ENCODE data around the gene KRT222. TPM values are rescaled to one million over a fixed set of nuclear protein-coding genes. Genes with fewer than 3 reads are reported as not detected.

The KRT222 gene
- total RNA-seq, 1 donor from 2014 or later = not detected

DNA sequence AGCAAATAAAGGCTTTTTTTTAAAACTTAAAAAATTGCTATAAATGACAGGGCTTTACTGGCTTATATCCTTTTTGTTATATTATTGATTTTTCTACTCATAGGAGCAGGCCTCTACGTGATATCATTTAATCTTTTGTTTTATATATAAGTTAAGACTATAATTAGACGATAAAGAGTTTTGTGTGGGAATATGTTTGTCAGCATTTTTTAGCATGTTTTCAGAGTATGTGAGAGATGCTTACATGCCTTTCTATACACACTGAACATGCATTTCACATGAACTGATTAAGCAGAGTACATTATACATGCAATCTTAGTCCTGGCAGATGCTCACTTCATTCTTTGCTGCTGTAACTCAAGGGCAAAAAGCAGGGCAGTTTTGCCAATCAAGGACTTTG is 7.7 kb upstream of the KRT222 start:
- Histone ChIP-seq H3K36me3 (ENCODE audit: control insufficient read depth, insufficient read depth, low read length) (no peaks in the 10 kb centered on the region), H3K27me3 (ENCODE audit: control insufficient read depth, insufficient read depth, low read length) (no peaks in the 10 kb centered on the region), H3K4me3 (ENCODE audit: low read depth, low read length) (no peak overlapping the region)
- DNase-seq (ENCODE audit: low read depth) = no peak
- TF ChIP-seq, protein P1, sequence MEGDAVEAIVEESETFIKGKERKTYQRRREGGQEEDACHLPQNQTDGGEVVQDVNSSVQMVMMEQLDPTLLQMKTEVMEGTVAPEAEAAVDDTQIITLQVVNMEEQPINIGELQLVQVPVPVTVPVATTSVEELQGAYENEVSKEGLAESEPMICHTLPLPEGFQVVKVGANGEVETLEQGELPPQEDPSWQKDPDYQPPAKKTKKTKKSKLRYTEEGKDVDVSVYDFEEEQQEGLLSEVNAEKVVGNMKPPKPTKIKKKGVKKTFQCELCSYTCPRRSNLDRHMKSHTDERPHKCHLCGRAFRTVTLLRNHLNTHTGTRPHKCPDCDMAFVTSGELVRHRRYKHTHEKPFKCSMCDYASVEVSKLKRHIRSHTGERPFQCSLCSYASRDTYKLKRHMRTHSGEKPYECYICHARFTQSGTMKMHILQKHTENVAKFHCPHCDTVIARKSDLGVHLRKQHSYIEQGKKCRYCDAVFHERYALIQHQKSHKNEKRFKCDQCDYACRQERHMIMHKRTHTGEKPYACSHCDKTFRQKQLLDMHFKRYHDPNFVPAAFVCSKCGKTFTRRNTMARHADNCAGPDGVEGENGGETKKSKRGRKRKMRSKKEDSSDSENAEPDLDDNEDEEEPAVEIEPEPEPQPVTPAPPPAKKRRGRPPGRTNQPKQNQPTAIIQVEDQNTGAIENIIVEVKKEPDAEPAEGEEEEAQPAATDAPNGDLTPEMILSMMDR (IDR thresholded peaks at IDR 0.05; ENCODE audit: insufficient read depth, low read length, poor library complexity, severe bottlenecking) = no peak

DNA sequence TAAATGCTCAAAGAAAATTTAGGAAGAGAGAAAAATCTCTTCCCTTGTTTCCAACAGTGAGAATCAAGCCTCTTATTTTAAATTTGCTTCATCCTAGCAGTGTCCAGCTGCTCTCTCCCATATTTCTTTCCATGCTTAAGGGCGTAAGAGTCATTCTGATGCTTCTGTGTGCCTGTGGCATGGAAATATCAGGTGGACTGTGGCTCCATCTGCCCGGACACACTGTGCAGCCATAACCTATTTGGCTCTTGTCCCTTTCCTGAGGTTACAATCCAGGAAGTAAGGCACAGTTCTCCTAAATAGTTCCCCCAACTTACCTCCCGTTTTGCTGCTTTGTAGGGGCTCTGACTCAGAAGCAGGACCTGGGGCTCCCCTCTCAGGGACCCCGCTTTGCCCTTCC is 6.3 kb upstream of the KRT222 start:
- Histone ChIP-seq H3K27me3 (ENCODE audit: control insufficient read depth, insufficient read depth, low read length) (no peaks in the 10 kb centered on the region), H3K36me3 (ENCODE audit: control insufficient read depth, insufficient read depth, low read length) (no peaks in the 10 kb centered on the region), H3K4me3 (ENCODE audit: low read depth, low read length) (no peak overlapping the region)
- TF ChIP-seq, protein P1 (IDR thresholded peaks at IDR 0.05; ENCODE audit: insufficient read depth, low read length, poor library complexity, severe bottlenecking) = no peak
- DNase-seq (ENCODE audit: low read depth) = no peak

DNA sequence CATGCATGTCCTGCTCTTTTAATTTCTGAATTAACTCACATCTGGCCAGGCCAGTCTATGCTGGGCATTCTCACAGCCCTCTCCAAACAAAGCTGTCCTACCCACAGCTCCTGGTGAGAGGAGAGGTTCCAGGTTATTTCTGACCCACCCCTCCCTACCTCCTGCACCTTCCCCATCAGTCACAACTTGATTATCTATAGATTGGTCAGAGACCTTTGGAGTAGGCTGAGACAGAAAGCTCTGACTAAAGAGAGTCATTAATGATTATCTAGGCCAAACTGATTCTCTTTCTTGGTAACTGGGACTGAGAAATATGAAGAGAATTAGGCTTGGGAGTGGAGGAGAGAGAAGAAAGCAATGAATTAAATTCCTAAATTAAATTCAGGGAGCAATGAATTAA is 1.4 kb upstream of the KRT222 start:
- DNase-seq (ENCODE audit: low read depth) = no peak

DNA sequence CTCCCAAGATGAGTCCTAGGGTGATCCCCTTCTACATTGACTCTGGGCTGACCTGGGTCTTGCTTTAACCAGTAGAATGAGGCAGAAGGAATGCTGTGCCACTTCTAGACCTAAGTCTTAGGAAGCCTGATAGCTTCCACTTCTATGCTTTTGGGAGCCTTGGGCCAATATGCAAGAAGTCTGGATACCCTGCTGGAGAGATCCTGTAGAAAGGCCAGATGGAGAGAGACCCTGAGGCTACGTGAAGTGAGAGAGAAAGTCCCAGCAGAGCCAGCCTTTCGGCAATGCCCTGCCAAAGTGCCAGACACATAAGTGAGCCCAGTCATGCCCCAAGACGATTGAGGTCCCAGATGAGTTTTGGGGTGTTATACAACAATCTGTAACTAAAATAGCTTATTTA is 1.7 kb downstream of the KRT222 start:
- Histone ChIP-seq H3K27me3 (ENCODE audit: control insufficient read depth, insufficient read depth, low read length) (no peaks in the 10 kb centered on the region), H3K36me3 (ENCODE audit: control insufficient read depth, insufficient read depth, low read length) (no peaks in the 10 kb centered on the region), H3K4me3 (ENCODE audit: low read depth, low read length) (no peak overlapping the region)
- TF ChIP-seq, protein P1 (IDR thresholded peaks at IDR 0.05; ENCODE audit: insufficient read depth, low read length, poor library complexity, severe bottlenecking) = no peak
- no peak for DNase-seq (ENCODE audit: low read depth)

More for the DNA sequence above, 1.4 kb upstream of the KRT222 start:
- Histone ChIP-seq H3K27me3 (ENCODE audit: control insufficient read depth, insufficient read depth, low read length) (no peaks in the 10 kb centered on the region), H3K4me3 (ENCODE audit: low read depth, low read length) (no peak overlapping the region), H3K36me3 (ENCODE audit: control insufficient read depth, insufficient read depth, low read length) (no peaks in the 10 kb centered on the region)
- TF ChIP-seq, protein P1 (IDR thresholded peaks at IDR 0.05; ENCODE audit: insufficient read depth, low read length, poor library complexity, severe bottlenecking) = no peak

DNA sequence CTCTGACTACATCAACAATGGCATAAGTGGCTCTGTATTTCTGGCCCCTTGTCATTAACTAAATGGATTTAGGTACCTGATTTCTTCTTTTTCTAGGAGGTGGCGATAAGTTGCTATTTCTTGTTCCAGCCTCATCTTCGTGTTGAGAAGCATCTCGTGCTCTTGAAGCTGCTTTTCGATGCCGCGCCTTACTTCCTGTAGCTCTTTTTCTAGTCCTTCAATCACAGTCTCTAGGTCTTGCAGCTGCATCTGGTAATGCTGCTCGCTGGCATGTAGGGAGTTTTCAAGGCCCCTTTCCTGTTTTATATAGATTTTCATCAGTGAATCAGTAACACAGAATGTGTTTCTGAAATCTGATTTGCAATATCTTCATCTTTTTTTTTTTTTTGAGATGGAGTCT is 5.1 kb downstream of the KRT222 start:
- Histone ChIP-seq H3K27me3 (ENCODE audit: control insufficient read depth, insufficient read depth, low read length) (no peaks in the 10 kb centered on the region), H3K4me3 (ENCODE audit: low read depth, low read length) (no peak overlapping the region), H3K36me3 (ENCODE audit: control insufficient read depth, insufficient read depth, low read length) (no peaks in the 10 kb centered on the region)
- no peak for DNase-seq (ENCODE audit: low read depth)
- TF ChIP-seq, protein P1 (IDR thresholded peaks at IDR 0.05; ENCODE audit: insufficient read depth, low read length, poor library complexity, severe bottlenecking) = no peak

DNA sequence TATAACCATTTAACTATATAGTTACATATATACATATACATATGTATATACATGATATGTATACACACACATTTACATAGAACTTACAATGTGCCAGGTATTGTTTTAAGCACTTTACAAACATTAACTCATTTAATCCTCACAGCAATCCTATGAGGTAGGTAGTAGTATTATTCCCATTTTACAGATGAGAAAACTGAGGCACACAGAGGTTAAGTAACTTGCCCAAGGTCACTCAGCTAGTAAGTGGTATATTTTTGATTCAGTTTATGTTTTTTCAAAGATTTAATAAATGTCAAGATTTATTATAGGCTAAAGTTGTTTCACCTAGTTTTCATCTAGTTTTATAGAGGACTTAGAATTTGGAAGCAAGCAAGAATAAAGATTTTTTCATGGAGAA is 6.6 kb downstream of the KRT222 start:
- DNase-seq (ENCODE audit: low read depth) = no peak
- no peaks in the 10 kb centered on the region for H3K27me3 ChIP-seq (ENCODE audit: control insufficient read depth, insufficient read depth, low read length)
- TF ChIP-seq, protein P1 (IDR thresholded peaks at IDR 0.05; ENCODE audit: insufficient read depth, low read length, poor library complexity, severe bottlenecking) = no peak
- no peak overlapping the region for H3K4me3 ChIP-seq (ENCODE audit: low read depth, low read length)
- H3K36me3 ChIP-seq (ENCODE audit: control insufficient read depth, insufficient read depth, low read length) = no peaks in the 10 kb centered on the region
